Measurements from ENCODE around the gene OPRL1. TPM values are rescaled to one million over a fixed set of nuclear protein-coding genes. Genes with fewer than 3 reads are reported as not detected.

Gene OPRL1
- total and polyA plus RNA-seq, 2 of the 8 experiments (the other 6 are each of a cell fraction or from before 2014, with no cell fraction given), result 0.63 to 0.98 TPM

- Histone ChIP-seq H2AK5ac (ENCODE audit: low read depth, low read length) (peak overlapping the region; percentile 65; the same call in 1 of the 2 replicates), H3K18ac (ENCODE audit: extremely low read depth, low read length) (no peak overlapping the region), H2BK15ac (ENCODE audit: low read length) (0 out of 2 replicates have a peak overlapping the region, but pooled peaks have one; percentile 88), H3K23me2 (ENCODE audit: low read depth, low read length) (peaks cover 2% of the 10 kb centered on the region; the same call in 1 of the 2 replicates), H3K4me2 (ENCODE audit: insufficient read depth in 1 of 2, low read depth in 2 of 2, low read length in 2 of 2) (no peak overlapping the region), H3K9me3 (ENCODE audit: insufficient read depth in 2 of 2, low read depth in 1 of 2, low read length in 1 of 2) (no peaks in the 10 kb centered on the region), H2AFZ (ENCODE audit: low read length) (no peak overlapping the region), H3K27ac (ENCODE audit: low read depth, low read length) (no peak overlapping the region), H3K56ac (replicated peaks; ENCODE audit: insufficient read length, low read depth, low read length) (no peak overlapping the region), H3K4me3 (ENCODE audit: extremely low read depth in 1 of 4, insufficient read depth in 2 of 4, low read depth in 3 of 4, low read length in 4 of 4) (no peak overlapping the region), H3K79me2 (ENCODE audit: control insufficient read depth in 1 of 2, insufficient read depth in 2 of 2, low read length in 2 of 2) (no peaks in the 10 kb centered on the region), H3K79me1 (ENCODE audit: low read depth, low read length) (0 out of 2 replicates have a peak, but pooled peaks cover 3% of the 10 kb centered on the region), H3K14ac (ENCODE audit: insufficient read length) (no peak overlapping the region), H4K91ac (replicated peaks; ENCODE audit: insufficient read length, low read length) (no peak overlapping the region), H2BK120ac (replicated peaks; ENCODE audit: low read depth, low read length) (no peak overlapping the region), H4K5ac (ENCODE audit: insufficient read length, low read depth, low read length) (no peak overlapping the region), H4K20me1 (replicated peaks in 1 of 2; ENCODE audit: control insufficient read depth in 1 of 2, insufficient read depth in 2 of 2, low read length in 2 of 2) (peaks cover 2 to 10% of the 10 kb centered on the region in 2 experiments), H3K36me3 (ENCODE audit: control insufficient read depth in 2 of 4, insufficient read depth in 4 of 4, low read length in 3 of 4) (0 out of 8 replicates have a peak, but pooled peaks cover 0 to 2% (median 0%) of the 10 kb centered on the region in 4 experiments), H3K4me1 (replicated peaks in 1 of 4; ENCODE audit: control insufficient read depth in 3 of 4, insufficient read depth in 4 of 4, low read length in 3 of 4) (peaks cover 3 to 20% (median 9%) of the 10 kb centered on the region in 4 experiments), H3K27me3 (replicated peaks in 1 of 4; ENCODE audit: control insufficient read depth in 3 of 4, extremely low read depth in 1 of 4, insufficient read depth in 3 of 4, low read length in 3 of 4) (no peaks in the 10 kb centered on the region), H2BK12ac (ENCODE audit: low read depth, low read length) (no peak overlapping the region), H3K4ac (replicated peaks; ENCODE audit: insufficient read length, low read depth, low read length) (no peak overlapping the region), H2BK20ac (ENCODE audit: low read length) (no peak overlapping the region), H3K23ac (ENCODE audit: insufficient read length) (no peak overlapping the region), H4K8ac (ENCODE audit: extremely low read depth, insufficient read depth, low read length) (no peak overlapping the region; the same call in 1 of the 2 replicates), H2BK5ac (ENCODE audit: low read depth, low read length) (peak overlapping the region; percentile 52), H3K9ac (replicated peaks in 1 of 4; ENCODE audit: extremely low read depth in 1 of 4, low read depth in 3 of 4, low read length in 3 of 4) (no peak overlapping the region)
- POLR2A ChIA-PET (ENCODE audit: partially characterized antibody), result interaction anchor here (1.0 to 4.5 kb wide), 3 partner anchors 11 to 53 kb away, joined by 3 to 27 read pairs (median 4); partner anchors contain the start of genes OPRL1 and RGS19
- WGBS, 2 experiments (ENCODE audit: extremely low coverage in 1 of 2, insufficient coverage in 1 of 2, insufficient read length in 1 of 2, insufficient replicate concordance in 2 of 2, low coverage in 1 of 2, low lambda C conversion rate in 2 of 2, missing lambda C conversion rate in 1 of 2), result 76% methylated on average over 6 of the region's 6 CpGs; no CpG with 5 or more reads in 1 of the 2 experiments
- CTCF ChIA-PET (ENCODE audit: partially characterized antibody), result interaction anchor here (0.8 to 2.5 kb wide), 6 partner anchors 10 to 73 kb away, joined by 3 to 17 read pairs (median 4); partner anchors contain the start of genes LKAAEAR1, OPRL1 and RGS19
- FAIRE-seq (no peak), DNase-seq (ENCODE audit: low read depth in 1 of 2, low spot score in 2 of 2) (no peak)
- TF ChIP-seq YY1 (IDR thresholded peaks at IDR 0.05; ENCODE audit: low read depth, low read length) (no peak), JUND (IDR thresholded peaks at IDR 0.05; ENCODE audit: low read length) (no peak), SIRT6 (IDR thresholded peaks at IDR 0.05; ENCODE audit: low read length) (no peak), BCL11A (IDR thresholded peaks at IDR 0.05; ENCODE audit: low read depth in 2 of 2, low read length in 2 of 2) (no peak), GTF2F1 (IDR thresholded peaks at IDR 0.05; ENCODE audit: borderline replicate concordance, low read depth, low read length) (no peak)
Observed at GRCh38 chr20:64067005-64067632, 12.8 kb upstream of the OPRL1 start.
